Activated CD4-positive, alpha-beta T cell treated with anti-CD3 and anti-CD28 coated beads, Interleukin-2, amount 50 U/mL, for 48 hours (primary cell): ENCODE data around the gene CACNA1C.

Experiments used
- DNase-seq, 2 experiments: peaks; one replicate each; pipeline ENCODE4 v3.0.0-alpha.2; 2020

CACNA1C gene

GRCh38 chr12:2439332-2440100, 386.7 kb downstream of the CACNA1C start:
- no peak for DNase-seq

GRCh38 chr12:2443776-2444175, 391.0 kb downstream of the CACNA1C start:
- DNase-seq, result no peak

DNA sequence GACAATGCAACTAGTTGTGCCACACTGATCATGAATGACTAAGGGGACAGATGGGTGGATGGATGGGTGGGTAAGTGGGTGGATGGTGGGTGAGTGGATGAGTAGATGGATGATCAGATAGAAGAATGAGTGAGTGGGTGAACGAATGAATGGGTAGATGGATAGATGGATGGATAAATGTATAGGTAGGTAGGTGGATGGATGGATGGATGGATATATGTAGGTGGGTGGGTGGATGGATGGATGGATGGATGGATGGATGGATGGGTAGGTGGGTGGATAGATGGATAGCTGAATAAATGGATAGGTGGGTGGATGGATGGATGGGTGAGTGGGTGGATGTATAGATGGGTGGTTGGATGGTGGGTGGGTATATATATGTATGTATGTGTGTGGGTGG, 393.2 kb downstream of the CACNA1C start:
- DNase-seq, result no peak

- DNase-seq, result no peak
Measured at GRCh38 chr12:2447861-2448260, 395.1 kb downstream of the CACNA1C start.

DNA sequence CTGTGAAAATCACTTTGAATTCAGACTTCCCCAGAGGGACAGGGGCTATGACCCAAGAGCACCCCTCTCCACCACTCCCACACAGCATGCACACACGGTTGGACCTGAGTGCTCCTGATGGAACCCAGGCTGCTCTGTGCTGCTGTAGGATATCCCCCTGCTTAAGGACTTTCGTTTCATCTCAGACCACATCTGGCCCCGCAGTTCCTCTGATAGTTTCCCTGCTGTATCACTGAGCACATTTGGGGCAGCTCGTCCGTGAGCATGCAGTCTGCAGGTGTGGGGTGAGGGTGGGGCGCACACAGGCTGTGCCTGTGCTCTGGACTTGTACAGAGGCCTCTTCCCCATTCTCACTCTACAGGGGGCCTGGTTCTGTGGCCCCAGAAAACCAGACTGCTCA, 396.8 kb downstream of the CACNA1C start:
- DNase-seq, result no peak

DNA sequence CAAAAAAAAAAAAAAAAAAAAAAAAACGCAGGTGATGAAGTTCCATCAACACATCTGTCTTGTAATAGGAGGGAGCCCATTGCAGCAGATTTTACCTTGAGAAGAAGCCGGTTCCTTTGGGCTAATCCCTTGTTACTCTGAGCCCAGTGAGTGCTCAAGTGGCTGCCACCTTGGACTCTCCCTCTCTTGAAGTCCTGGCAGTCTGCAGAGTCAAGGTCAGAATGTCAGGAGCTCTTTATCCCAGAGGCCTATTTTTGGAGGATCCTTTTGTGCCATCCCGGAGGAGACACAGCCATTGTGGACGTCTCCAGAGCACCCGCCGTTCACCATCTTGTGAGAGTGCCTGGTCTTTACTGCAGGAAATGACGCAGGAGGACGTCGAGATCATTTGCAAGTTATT, 397.8 kb downstream of the CACNA1C start:
- DNase-seq, result no peak

- no peak for DNase-seq
Measured at GRCh38 chr12:2451025-2451424, 398.2 kb downstream of the CACNA1C start.

DNA sequence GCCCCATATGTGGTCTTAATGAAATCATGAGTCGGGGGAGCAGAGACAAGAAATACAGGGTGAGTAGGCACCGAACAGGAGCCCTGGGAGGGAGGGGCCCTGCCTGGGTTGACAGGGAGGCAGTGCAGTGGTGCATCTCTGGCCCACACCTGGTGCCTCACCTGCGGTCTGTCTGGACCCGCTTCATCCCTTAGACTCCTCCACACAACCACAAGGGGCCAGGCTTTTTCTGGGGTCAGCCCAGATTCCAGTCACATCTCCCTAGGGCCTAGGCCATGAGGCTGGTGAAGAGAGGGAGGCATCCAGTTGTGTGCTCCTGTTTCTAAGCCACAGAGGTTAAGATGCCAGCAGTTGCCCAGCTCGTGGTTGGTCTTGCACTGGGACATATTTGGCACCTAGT, 398.7 kb downstream of the CACNA1C start:
- no peak for DNase-seq

DNA sequence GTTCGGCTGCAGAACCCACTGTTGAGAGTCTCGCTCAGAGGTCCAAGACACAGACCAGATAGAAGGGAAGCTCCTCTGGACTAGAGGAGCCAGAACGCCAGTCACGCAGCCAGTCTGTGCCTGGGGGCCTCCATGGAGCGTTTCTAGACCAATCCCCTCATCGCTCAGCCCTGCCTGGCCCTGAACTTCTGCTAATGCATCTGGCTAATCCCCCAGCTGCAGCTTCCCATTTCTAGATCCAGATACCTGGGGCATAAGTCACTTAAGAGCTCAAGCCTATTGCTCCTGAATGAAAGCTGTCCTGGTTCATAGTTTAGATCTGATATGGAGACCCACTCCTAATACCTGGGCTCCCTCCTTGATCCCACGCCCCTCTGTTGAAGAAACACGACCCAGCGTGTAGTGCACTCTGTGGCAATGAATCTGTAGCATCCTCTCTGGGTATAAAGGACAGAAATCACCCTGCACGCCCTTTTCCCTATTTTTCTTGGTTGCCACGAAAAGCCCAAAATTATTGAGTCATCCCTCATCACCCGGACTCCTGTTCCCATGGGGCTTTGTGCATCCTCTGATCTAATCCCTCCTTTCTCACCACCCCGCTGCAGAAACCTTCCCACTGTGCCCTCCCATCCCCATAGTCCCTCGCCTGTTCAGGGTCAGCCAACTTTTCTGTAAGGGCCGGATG, 400.4 kb downstream of the CACNA1C start:
- no peak for DNase-seq

GRCh38 chr12:2453761-2454090, 400.9 kb downstream of the CACNA1C start:
- DNase-seq, result no peak

- no peak for DNase-seq
Measured at GRCh38 chr12:2454601-2455177, 401.9 kb downstream of the CACNA1C start.

DNA sequence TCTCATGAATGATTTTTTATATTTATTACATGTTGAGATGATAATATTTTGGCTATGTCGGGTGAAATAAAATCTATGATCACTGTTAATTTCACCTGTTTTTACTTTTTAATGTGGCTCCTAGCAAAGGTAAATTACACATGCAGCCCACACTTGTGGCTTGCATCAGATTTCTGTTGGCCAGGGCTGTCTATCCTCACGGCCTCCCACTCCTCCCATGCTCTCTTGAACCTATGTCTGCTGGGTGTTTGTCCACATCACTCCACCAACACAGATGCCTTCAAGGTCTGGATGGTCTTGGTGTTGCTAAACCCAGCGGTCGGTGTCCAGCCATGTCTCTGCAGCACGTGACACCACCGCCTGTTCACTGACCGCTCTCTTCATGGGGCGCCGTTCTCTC, 402.6 kb downstream of the CACNA1C start:
- no peak for DNase-seq

DNA sequence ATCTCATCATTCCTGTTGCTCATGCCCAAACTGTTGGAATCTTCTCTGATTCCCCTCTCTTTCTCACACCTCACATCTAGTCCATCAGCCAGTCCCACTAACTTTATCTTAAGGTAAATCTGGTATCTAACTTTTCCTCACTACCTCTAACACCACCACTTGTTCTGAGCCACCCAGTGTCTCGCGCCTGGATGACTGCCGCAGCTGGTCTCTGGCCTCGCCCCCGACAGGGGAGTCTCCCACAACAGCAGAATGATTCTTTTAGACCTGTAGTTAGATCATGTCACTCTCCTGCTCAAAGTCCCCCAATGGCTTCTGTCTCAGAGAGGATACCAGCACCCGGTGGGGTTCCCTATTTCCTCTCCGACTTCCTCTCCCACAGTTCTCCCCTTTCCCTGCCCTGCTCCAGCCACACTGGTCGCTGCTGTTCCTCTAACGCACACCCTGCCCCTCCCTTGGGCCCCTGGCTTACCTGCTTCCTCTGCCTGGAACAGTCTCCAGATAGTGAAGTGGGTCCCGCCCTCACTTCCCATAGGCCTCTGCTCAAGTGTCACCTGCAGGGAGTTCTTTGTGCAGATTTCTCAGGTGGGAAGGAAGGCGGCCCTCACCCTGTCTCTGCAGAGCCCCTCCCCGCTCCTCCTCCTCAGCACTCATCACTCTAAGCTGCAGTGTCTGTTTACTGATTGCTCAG, 403.5 kb downstream of the CACNA1C start:
- DNase-seq, result no peak

GRCh38 chr12:2456813-2457186, 404.0 kb downstream of the CACNA1C start:
- DNase-seq, result no peak

GRCh38 chr12:2457215-2457932, 404.6 kb downstream of the CACNA1C start:
- no peak for DNase-seq

DNA sequence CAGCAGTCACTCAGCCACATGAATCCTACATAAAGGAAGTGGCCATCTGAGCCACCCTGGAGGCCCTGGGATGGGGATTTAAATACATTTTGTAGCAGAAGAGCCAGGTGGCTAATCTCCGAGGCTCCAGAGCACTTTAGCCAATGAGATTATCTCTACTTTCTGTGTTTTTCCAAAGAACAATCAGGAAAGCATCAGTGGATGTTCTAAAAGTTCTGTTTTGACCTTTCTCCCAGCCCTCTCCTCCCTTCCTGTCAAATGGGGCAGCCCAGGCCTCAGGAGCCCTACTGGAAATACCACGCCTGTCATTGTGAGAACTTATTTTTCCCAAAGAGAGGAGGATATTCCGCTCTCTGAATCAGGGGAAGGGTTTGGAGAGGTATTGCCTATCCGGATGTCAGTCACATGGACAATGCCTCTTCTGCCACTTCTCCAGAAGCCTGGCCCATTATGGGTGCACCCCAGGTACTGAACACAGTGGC, 405.2 kb downstream of the CACNA1C start:
- no peak for DNase-seq

- DNase-seq, result no peak
Measured at GRCh38 chr12:2460051-2460670, 407.4 kb downstream of the CACNA1C start.

DNA sequence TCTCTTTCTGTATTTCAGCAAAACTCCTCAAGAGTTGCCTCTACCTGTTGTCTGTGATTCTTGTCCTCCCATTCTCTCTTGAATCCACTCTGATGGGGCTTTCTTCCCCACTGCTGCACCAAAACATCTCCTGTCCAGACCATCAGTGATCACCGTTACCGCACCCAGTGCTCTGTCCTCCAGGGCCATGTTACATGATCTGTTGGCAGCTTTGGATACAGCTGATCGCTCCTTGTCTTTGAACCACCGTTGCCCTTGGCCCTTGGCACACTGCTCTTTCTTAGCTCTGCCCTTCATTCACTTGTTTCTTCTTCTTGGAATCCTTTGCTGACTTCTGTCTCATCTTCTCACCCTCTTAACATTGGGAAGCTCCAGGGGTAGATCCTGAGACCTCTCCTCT, 408.3 kb downstream of the CACNA1C start:
- no peak for DNase-seq

DNA sequence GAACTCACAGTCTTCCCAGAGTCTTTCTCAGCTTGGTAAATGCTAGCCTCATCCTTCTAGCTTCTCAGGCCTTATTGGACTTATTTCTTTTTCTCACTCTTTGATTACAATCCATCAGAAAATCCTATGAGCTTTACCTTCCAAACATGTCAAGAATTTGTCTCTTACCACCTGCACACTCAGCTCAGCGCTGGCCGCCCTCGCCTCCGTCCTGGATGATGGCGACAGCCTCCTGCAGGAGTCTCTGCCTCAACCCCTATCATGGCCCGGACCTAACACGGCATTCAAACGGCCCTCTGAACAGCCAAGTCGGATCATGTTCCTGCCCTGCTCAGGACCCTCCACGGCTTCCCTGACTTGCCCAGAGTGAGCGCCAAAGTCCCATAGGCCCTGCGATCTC, 408.9 kb downstream of the CACNA1C start:
- DNase-seq, result no peak

DNA sequence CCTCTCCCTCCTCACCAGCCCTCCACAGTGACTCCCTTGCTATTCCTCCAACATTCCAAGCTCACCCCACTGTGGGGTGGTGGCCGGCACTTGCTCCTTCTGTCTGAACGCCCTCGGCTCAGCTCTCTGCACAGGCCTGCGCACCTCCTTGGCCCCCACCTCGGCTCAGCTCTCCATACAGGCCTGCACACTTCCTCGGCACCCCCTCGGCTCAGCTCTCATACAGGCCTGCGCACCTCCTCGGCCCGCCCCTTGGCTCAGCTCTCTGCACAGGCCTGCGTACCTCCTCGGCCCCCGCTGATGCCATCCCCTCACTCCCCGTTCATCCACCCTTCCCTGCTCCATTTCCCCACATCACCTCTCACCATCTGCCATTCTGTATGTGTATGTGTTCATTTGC, 409.3 kb downstream of the CACNA1C start:
- DNase-seq, result no peak

GRCh38 chr12:2463719-2464118, 410.9 kb downstream of the CACNA1C start:
- DNase-seq, result no peak

DNA sequence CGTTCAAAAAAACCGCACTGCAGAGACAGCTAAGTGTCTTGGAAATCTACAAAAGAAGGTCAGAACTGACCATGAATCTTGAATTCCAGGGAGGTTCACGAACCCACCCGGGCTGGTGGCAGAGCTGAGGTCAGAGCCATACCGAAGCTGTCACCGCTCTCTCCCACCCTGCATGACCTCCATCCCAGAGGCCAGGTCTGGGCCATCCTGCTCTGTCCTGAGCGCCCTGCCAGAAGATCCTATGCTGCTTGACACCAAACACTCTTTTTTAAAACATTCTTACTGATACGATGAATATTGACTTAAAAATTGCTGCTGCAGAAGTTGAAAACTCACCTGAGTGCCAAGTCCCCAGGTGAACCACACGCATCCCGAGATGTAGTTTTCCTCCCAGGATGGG, 412.9 kb downstream of the CACNA1C start:
- no peak for DNase-seq

GRCh38 chr12:2466211-2466610, 413.4 kb downstream of the CACNA1C start:
- DNase-seq, result no peak
